Caco-2 (cell line): Measurements from ENCODE around the gene CXCL6. TPM values are rescaled to one million over a fixed set of nuclear protein-coding genes. Genes with fewer than 3 reads are reported as not detected.

Experiments used
- BruUV-seq: library from RNA; stranded (reverse); fragments of 400-500 nt; replicated peaks from 2 replicates; lab custom pipeline; 2021; lab: Mats Ljungman, UMichigan
- CTCF ChIA-PET: fragments of 300-600 bp; sonication (Branson Sonifier 250); formaldehyde crosslinking; loops from one replicate; lab custom pipeline; 2022; ENCODE audit warnings: antibody characterized with exemption; lab: Charles Lee
- POLR2A ChIA-PET: fragments of 300-600 bp; sonication (Branson Sonifier 250); formaldehyde crosslinking; loops from one replicate; lab custom pipeline; 2022; ENCODE audit warnings: antibody characterized with exemption; lab: Charles Lee
- DNase-seq, 2 experiments: peaks; one replicate each; pipeline versions ENCODE4 v3.0.0 to v3.0.0-alpha.2; 2020 to 2022
- H3K27me3 ChIP-seq: replicated peaks from 2 replicates; pipeline ENCODE4 v1.6.0; 2011; ENCODE audit warnings: low read length; ENCODE audit not compliant: control insufficient read depth, insufficient read depth
- H3K36me3 ChIP-seq: 2 replicates; pipeline ENCODE4 v1.5.1; 2011; ENCODE audit warnings: low read length; ENCODE audit not compliant: control insufficient read depth, insufficient read depth
- H3K4me1 ChIP-seq: fragments of 250-450 bp; sonication (Bioruptor Pico); 2 replicates; pipeline ENCODE4 v1.5.1; 2020; ENCODE audit warnings: mild to moderate bottlenecking
- H3K4me3 ChIP-seq: 2 replicates; pipeline ENCODE4 v1.5.1; 2011; ENCODE audit warnings: low read depth, mild to moderate bottlenecking, control low read depth, low read length
- H3K9me3 ChIP-seq: fragments of 250-450 bp; sonication (Bioruptor Pico); 2 replicates; pipeline ENCODE4 v1.5.1; 2020; ENCODE audit warnings: mild to moderate bottlenecking, moderate library complexity
- H3K27ac Mint-ChIP-seq: one replicate; pipeline ENCODE4 v1.8.0; 2022; ENCODE audit warnings: mixed read lengths; ENCODE audit not compliant: unreplicated experiment
- H3K27me3 Mint-ChIP-seq: one replicate; pipeline ENCODE4 v1.8.0; 2022; ENCODE audit warnings: mixed read lengths; ENCODE audit not compliant: insufficient read depth, unreplicated experiment
- H3K36me3 Mint-ChIP-seq: one replicate; pipeline ENCODE4 v1.8.0; 2022; ENCODE audit warnings: mild to moderate bottlenecking, mixed read lengths; ENCODE audit not compliant: insufficient read depth, unreplicated experiment
- H3K4me1 Mint-ChIP-seq: one replicate; pipeline ENCODE4 v1.8.0; 2022; ENCODE audit warnings: low read depth, mixed read lengths; ENCODE audit not compliant: unreplicated experiment
- H3K4me3 Mint-ChIP-seq: one replicate; pipeline ENCODE4 v1.8.0; 2022; ENCODE audit warnings: mild to moderate bottlenecking, moderate library complexity, mixed read lengths; ENCODE audit not compliant: unreplicated experiment
- H3K9me3 Mint-ChIP-seq: one replicate; pipeline ENCODE4 v1.8.0; 2022; ENCODE audit warnings: mixed read lengths; ENCODE audit not compliant: unreplicated experiment
- intact Hi-C: fragments of 100-400 bp; cut with micrococcal nuclease; formaldehyde crosslinking; loops from one replicate; pipeline ENCODE4 v1.10.0; 2022; ENCODE audit not compliant: unreplicated experiment
- total RNA-seq: library from RNA; stranded (reverse); gene quantifications from 2 replicates; pipeline ENCODE4 v1.2.3, GENCODE V29; 2022
- TF ChIP-seq, protein P1 (sequence below), 2 experiments: fragments of 200-600 bp in 1 of 2; IDR thresholded peaks; 1 replicate in 1 of 2; 2 replicates in 1 of 2; pipeline versions ENCODE4 v1.5.1 to v1.8.0; 2011 to 2022; ENCODE audit warnings: antibody characterized with exemption in 1 of 2, control low read depth in 1 of 2, inconsistent platforms in 1 of 2, low read depth in 1 of 2, low read length in 1 of 2, mild to moderate bottlenecking in 1 of 2, moderate library complexity in 1 of 2; ENCODE audit not compliant: insufficient read depth in 1 of 2, severe bottlenecking in 1 of 2, unreplicated experiment in 1 of 2

Gene CXCL6
- total RNA-seq, 1 experiment from 2014 or later, result not detected

DNA sequence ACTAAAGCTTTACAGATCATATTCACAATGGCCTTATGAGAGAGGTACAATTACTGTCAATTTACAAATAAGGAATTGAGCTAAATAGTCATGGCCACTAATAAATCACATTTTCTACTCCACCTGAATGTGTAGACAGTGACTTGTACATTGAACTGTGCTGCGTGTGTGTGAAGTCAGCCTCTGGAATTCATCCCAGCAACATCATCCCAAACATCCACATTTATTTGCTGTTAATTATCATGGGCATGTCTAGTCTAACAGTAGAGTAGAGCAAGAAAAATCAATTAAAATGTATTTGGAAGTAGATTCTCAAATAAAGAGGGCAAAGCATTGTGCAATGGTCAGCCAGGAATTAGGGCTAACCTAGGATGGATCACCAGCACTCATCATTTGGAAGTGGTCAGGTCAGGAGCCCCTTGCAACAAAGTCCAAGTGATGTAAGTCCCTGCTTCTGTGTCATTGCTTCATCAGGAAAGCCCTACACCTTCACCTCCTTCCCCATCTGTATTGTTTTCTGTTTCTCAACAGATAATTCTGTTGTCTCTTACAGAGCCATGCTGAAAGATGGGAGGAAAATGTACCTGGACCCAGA is 11.8 kb downstream of the CXCL6 start:
- H3K9me3 ChIP-seq, result no peaks in the 10 kb centered on the region
- Mint-ChIP-seq H3K4me1 (no peaks in the 10 kb centered on the region), H3K27me3 (peaks cover 2% of the 10 kb centered on the region), H3K36me3 (no peaks in the 10 kb centered on the region), H3K27ac (no peak overlapping the region), H3K9me3 (no peaks in the 10 kb centered on the region), H3K4me3 (no peak overlapping the region)
- TF ChIP-seq, protein P1, sequence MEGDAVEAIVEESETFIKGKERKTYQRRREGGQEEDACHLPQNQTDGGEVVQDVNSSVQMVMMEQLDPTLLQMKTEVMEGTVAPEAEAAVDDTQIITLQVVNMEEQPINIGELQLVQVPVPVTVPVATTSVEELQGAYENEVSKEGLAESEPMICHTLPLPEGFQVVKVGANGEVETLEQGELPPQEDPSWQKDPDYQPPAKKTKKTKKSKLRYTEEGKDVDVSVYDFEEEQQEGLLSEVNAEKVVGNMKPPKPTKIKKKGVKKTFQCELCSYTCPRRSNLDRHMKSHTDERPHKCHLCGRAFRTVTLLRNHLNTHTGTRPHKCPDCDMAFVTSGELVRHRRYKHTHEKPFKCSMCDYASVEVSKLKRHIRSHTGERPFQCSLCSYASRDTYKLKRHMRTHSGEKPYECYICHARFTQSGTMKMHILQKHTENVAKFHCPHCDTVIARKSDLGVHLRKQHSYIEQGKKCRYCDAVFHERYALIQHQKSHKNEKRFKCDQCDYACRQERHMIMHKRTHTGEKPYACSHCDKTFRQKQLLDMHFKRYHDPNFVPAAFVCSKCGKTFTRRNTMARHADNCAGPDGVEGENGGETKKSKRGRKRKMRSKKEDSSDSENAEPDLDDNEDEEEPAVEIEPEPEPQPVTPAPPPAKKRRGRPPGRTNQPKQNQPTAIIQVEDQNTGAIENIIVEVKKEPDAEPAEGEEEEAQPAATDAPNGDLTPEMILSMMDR (IDR thresholded peaks at IDR 0.05; ENCODE audit: insufficient read depth in 1 of 2, low read depth in 1 of 2, low read length in 1 of 2, severe bottlenecking in 1 of 2, unreplicated experiment in 1 of 2), result no peak
- no peak overlapping the region for H3K4me3 ChIP-seq
- H3K27me3 ChIP-seq, result no peaks in the 10 kb centered on the region
- BruUV-seq, result no TSS peak
- intact Hi-C loops, result no loop called here
- ChIA-PET CTCF (no interaction called here), POLR2A (no interaction called here)
- no peaks in the 10 kb centered on the region for H3K4me1 ChIP-seq
- DNase-seq, result no peak
- H3K36me3 ChIP-seq, result no peaks in the 10 kb centered on the region

DNA sequence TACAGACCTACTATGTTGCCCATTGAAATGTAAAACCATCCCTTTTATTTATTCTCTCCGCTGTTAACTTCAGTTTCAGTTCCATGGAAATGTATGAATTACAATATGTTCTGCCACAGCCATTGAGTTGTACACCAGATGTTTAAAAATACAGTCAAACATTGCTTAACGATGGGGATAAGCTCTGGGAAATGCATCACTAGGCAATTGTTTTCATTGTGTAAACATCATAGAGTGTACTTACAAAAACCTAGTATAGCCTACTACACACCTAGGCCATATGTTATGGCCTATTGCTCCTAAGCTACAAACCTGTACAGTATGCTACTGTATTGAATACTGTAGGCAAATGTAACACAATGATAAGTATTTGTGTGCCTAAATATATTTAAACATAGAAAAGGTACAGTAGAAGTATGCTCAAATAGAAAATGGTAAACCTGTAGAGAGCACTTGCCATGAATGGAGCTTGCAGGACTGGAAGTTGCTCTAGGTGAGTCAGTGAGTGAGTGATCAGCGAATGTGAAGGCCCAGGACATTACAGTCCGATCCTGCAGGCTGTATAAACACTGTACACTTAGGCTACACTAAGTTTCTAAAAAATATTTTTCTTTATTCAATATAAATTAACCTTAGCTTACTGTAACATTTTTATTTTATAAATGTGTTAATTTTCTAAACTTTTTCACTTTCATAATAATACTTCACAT is 13.9 kb downstream of the CXCL6 start:
- intact Hi-C loops, result no loop called here
- no peaks in the 10 kb centered on the region for H3K36me3 Mint-ChIP-seq
- BruUV-seq, result no TSS peak
- TF ChIP-seq, protein P1 (IDR thresholded peaks at IDR 0.05; ENCODE audit: insufficient read depth in 1 of 2, low read depth in 1 of 2, low read length in 1 of 2, severe bottlenecking in 1 of 2, unreplicated experiment in 1 of 2), result no peak
- Histone ChIP-seq H3K4me3 (no peak overlapping the region), H3K9me3 (no peaks in the 10 kb centered on the region), H3K27me3 (no peaks in the 10 kb centered on the region), H3K4me1 (no peaks in the 10 kb centered on the region), H3K36me3 (no peaks in the 10 kb centered on the region)
- POLR2A ChIA-PET, result no interaction called here
- no peaks in the 10 kb centered on the region for H3K4me1 Mint-ChIP-seq
- CTCF ChIA-PET, result no interaction called here
- no peak for DNase-seq
- H3K9me3 Mint-ChIP-seq, result no peaks in the 10 kb centered on the region
- H3K4me3 Mint-ChIP-seq, result no peak overlapping the region
- no peak overlapping the region for H3K27ac Mint-ChIP-seq
- H3K27me3 Mint-ChIP-seq, result peaks cover 2% of the 10 kb centered on the region

DNA sequence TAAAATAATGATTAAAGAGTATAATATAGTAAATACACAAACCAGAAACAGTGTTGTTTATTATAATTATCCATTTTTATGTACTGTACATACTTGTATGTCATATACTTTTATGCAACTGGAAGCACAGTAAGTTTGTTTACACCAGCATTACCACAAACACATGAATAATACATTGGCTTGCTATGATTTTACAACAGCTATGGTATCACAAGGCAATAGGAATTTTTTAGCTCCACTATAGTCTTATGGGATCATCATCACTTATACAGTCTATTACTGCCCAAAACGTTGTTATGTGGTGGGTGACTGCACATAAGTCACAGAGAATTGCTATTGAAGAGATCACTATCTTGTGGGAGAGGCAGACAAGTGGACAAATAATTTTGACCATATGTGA is 14.8 kb downstream of the CXCL6 start:
- Mint-ChIP-seq H3K4me3 (no peak overlapping the region), H3K4me1 (no peaks in the 10 kb centered on the region), H3K9me3 (no peaks in the 10 kb centered on the region), H3K36me3 (no peaks in the 10 kb centered on the region), H3K27me3 (peaks cover 2% of the 10 kb centered on the region), H3K27ac (no peak overlapping the region)
- ChIA-PET CTCF (no interaction called here), POLR2A (no interaction called here)
- DNase-seq, result no peak
- intact Hi-C loops, result no loop called here
- Histone ChIP-seq H3K9me3 (no peaks in the 10 kb centered on the region), H3K36me3 (no peaks in the 10 kb centered on the region), H3K27me3 (no peaks in the 10 kb centered on the region), H3K4me1 (no peaks in the 10 kb centered on the region), H3K4me3 (no peak overlapping the region)
- BruUV-seq, result no TSS peak
- TF ChIP-seq, protein P1 (IDR thresholded peaks at IDR 0.05; ENCODE audit: insufficient read depth in 1 of 2, low read depth in 1 of 2, low read length in 1 of 2, severe bottlenecking in 1 of 2, unreplicated experiment in 1 of 2), result no peak
